M059J (cell line): ENCODE results near the gene ARAP1. TPM values are rescaled to one million over a fixed set of nuclear protein-coding genes. Genes with fewer than 3 reads are reported as not detected.

ENCODE experiments used
- DNase-seq: peaks from one replicate; pipeline ENCODE4 v3.0.0-alpha.2; 2012; ENCODE audit warnings: low read depth
- total RNA-seq: library from RNA; depleted of rRNA; stranded (reverse); fragments of >200 nt; shearing (Covaris generic); gene quantifications from 2 replicates; pipeline ENCODE4 v1.2.3, GENCODE V29; 2014

Gene ARAP1
- total RNA-seq, 1 experiment from 2014 or later = 44.7 TPM

- no peak for DNase-seq
These were observed 66.4 kb downstream of the ARAP1 start for GRCh38 chr11:72685560-72686480.

GRCh38 chr11:72684236-72684912 is 67.8 kb downstream of the ARAP1 start:
- peak; percentile 72 for DNase-seq

- peak; percentile 29 for DNase-seq
These were observed 68.4 kb downstream of the ARAP1 start for GRCh38 chr11:72683782-72684200.

- DNase-seq = no peak
These were observed 69.4 kb downstream of the ARAP1 start for GRCh38 chr11:72682858-72683243.

GRCh38 chr11:72682238-72682857 is 69.9 kb downstream of the ARAP1 start:
- DNase-seq = no peak

GRCh38 chr11:72681226-72682153 is 70.7 kb downstream of the ARAP1 start:
- DNase-seq = peak; percentile 29

- no peak for DNase-seq
These were observed 71.5 kb downstream of the ARAP1 start for GRCh38 chr11:72680624-72681158.

GRCh38 chr11:72679869-72680268 is 72.3 kb downstream of the ARAP1 start:
- no peak for DNase-seq

- no peak for DNase-seq
These were observed 73.7 kb downstream of the ARAP1 start for GRCh38 chr11:72678524-72678923.

- peak; percentile 28 for DNase-seq
These were observed 75.3 kb downstream of the ARAP1 start for GRCh38 chr11:72676861-72677341.

GRCh38 chr11:72675221-72675620 is 77.0 kb downstream of the ARAP1 start:
- no peak for DNase-seq

- DNase-seq = no peak
These were observed 78.0 kb downstream of the ARAP1 start, which contains the start of gene PDE2A for GRCh38 chr11:72673943-72674828. PDE2A (minus strand) TSS chr11:72674422; CDS start chr11:72674207, 215 bp downstream.

GRCh38 chr11:72673284-72673942 is 78.8 kb downstream of the ARAP1 start:
- no peak for DNase-seq

GRCh38 chr11:72672597-72673238 is 79.5 kb downstream of the ARAP1 start:
- no peak for DNase-seq

GRCh38 chr11:72671152-72672099 is 80.8 kb downstream of the ARAP1 start:
- no peak for DNase-seq

- DNase-seq = no peak
These were observed 82.2 kb downstream of the ARAP1 start for GRCh38 chr11:72670041-72670440.

GRCh38 chr11:72669527-72669926 is 82.7 kb downstream of the ARAP1 start:
- DNase-seq = no peak
